ENCODE measurements around the gene PLA2G3.

The PLA2G3 gene

GRCh38 chr22:31088233-31088986 lies 51.9 kb downstream of the PLA2G3 start:
- Histone ChIP-seq H3K4me1 (ENCODE audit: control extremely low read depth in 1 of 4, control insufficient read depth in 4 of 4, insufficient read depth in 4 of 4, low read length in 3 of 4) (peaks cover 0 to 28% (median 20%) of the 10 kb centered on the region in 4 experiments), H3K27ac (ENCODE audit: insufficient read depth in 1 of 2, low read depth in 1 of 2, low read length in 2 of 2, poor library complexity in 1 of 2, severe bottlenecking in 2 of 2) (no peak overlapping the region), H3K36me3 (ENCODE audit: control insufficient read depth in 4 of 4, insufficient read depth in 4 of 4, low read length in 3 of 4) (peaks cover 0 to 33% (median 21%) of the 10 kb centered on the region in 4 experiments), H3K4me3 (ENCODE audit: control insufficient read depth in 1 of 7, extremely low read depth in 1 of 7, insufficient read depth in 4 of 7, low read depth in 2 of 7, low read length in 6 of 7) (no peak overlapping the region), H3K27me3 (replicated peaks in 2 of 5; ENCODE audit: control insufficient read depth in 4 of 5, insufficient read depth in 5 of 5, low read length in 4 of 5) (no peaks in the 10 kb centered on the region), H3K9me3 (ENCODE audit: control extremely low read depth in 1 of 5, control insufficient read depth in 4 of 5, insufficient read depth in 2 of 5, low read depth in 1 of 5, low read length in 4 of 5) (no peaks in the 10 kb centered on the region)
- 97% methylated on average over 23 of the region's 26 CpGs for WGBS (ENCODE audit: insufficient coverage)
- POLR2A ChIA-PET, result no interaction called here
- DNase-seq, result no peak
- CTCF ChIA-PET, result interaction anchor here (0.8 to 2.0 kb wide), 10 partner anchors 7 to 247 kb away, joined by 3 to 8 read pairs (median 4); no protein-coding TSS in a partner anchor

GRCh38 chr22:31087744-31088215 lies 52.5 kb downstream of the PLA2G3 start:
- H3K36me3 ChIP-seq (ENCODE audit: control insufficient read depth in 4 of 4, insufficient read depth in 4 of 4, low read length in 3 of 4), result peaks cover 0 to 33% (median 21%) of the 10 kb centered on the region in 4 experiments
- H3K9me3 ChIP-seq (ENCODE audit: control extremely low read depth in 1 of 5, control insufficient read depth in 4 of 5, insufficient read depth in 2 of 5, low read depth in 1 of 5, low read length in 4 of 5), result no peaks in the 10 kb centered on the region
- no peaks in the 10 kb centered on the region for H3K27me3 ChIP-seq (replicated peaks in 2 of 5; ENCODE audit: control insufficient read depth in 4 of 5, insufficient read depth in 5 of 5, low read length in 4 of 5)
- 97% methylated on average over 21 of the region's 21 CpGs for WGBS (ENCODE audit: insufficient coverage)
- H3K27ac ChIP-seq (ENCODE audit: insufficient read depth in 1 of 2, low read depth in 1 of 2, low read length in 2 of 2, poor library complexity in 1 of 2, severe bottlenecking in 2 of 2), result no peak overlapping the region
- ChIA-PET POLR2A (no interaction called here), CTCF (interaction anchor here (0.7 to 2.0 kb wide), 10 partner anchors 8 to 247 kb away, joined by 3 to 8 read pairs (median 4); no protein-coding TSS in a partner anchor)
- no peak for DNase-seq
- H3K4me1 ChIP-seq (ENCODE audit: control extremely low read depth in 1 of 4, control insufficient read depth in 4 of 4, insufficient read depth in 4 of 4, low read length in 3 of 4), result peaks cover 0 to 34% (median 27%) of the 10 kb centered on the region in 4 experiments
- H3K4me3 ChIP-seq (ENCODE audit: control insufficient read depth in 1 of 7, extremely low read depth in 1 of 7, insufficient read depth in 4 of 7, low read depth in 2 of 7, low read length in 6 of 7), result no peak overlapping the region

GRCh38 chr22:31086703-31087330 lies 53.5 kb downstream of the PLA2G3 start:
- POLR2A ChIA-PET, result no interaction called here
- Histone ChIP-seq H3K4me3 (ENCODE audit: control insufficient read depth in 1 of 7, extremely low read depth in 1 of 7, insufficient read depth in 4 of 7, low read depth in 2 of 7, low read length in 6 of 7) (no peak overlapping the region), H3K27ac (ENCODE audit: insufficient read depth in 1 of 2, low read depth in 1 of 2, low read length in 2 of 2, poor library complexity in 1 of 2, severe bottlenecking in 2 of 2) (no peak overlapping the region), H3K27me3 (replicated peaks in 2 of 5; ENCODE audit: control insufficient read depth in 4 of 5, insufficient read depth in 5 of 5, low read length in 4 of 5) (no peaks in the 10 kb centered on the region), H3K36me3 (ENCODE audit: control insufficient read depth in 4 of 4, insufficient read depth in 4 of 4, low read length in 3 of 4) (peaks cover 0 to 28% (median 18%) of the 10 kb centered on the region in 4 experiments), H3K9me3 (ENCODE audit: control extremely low read depth in 1 of 5, control insufficient read depth in 4 of 5, insufficient read depth in 2 of 5, low read depth in 1 of 5, low read length in 4 of 5) (no peaks in the 10 kb centered on the region), H3K4me1 (ENCODE audit: control extremely low read depth in 1 of 4, control insufficient read depth in 4 of 4, insufficient read depth in 4 of 4, low read length in 3 of 4) (peaks cover 0 to 42% (median 36%) of the 10 kb centered on the region in 4 experiments)
- CTCF ChIA-PET, result interaction anchor here (1.3 to 6.9 kb wide), 4 partner anchors 9 to 146 kb away, joined by 3 to 48 read pairs (median 8); no protein-coding TSS in a partner anchor
- 93% methylated on average over 3 of the region's 8 CpGs for WGBS (ENCODE audit: insufficient coverage)
- DNase-seq, result no peak

GRCh38 chr22:31085928-31086327 lies 54.4 kb downstream of the PLA2G3 start:
- no peak overlapping the region for H3K27ac ChIP-seq (ENCODE audit: insufficient read depth in 1 of 2, low read depth in 1 of 2, low read length in 2 of 2, poor library complexity in 1 of 2, severe bottlenecking in 2 of 2)
- ChIA-PET CTCF (interaction anchor here (0.9 to 6.9 kb wide), 7 partner anchors 31 to 144 kb away, joined by 3 to 48 read pairs (median 3); no protein-coding TSS in a partner anchor), POLR2A (interaction anchor here (1.2 kb wide), 1 partner anchor 117 kb away, joined by 3 read pairs; the partner anchor contains the start of genes MORC2 and TUG1)
- DNase-seq, result no peak
- H3K27me3 ChIP-seq (replicated peaks in 2 of 5; ENCODE audit: control insufficient read depth in 4 of 5, insufficient read depth in 5 of 5, low read length in 4 of 5), result no peaks in the 10 kb centered on the region
- 100% methylated on average over 2 of the region's 3 CpGs for WGBS (ENCODE audit: insufficient coverage)
- peak overlapping the region in 2 of 7 experiments; percentile 14 to 75 for H3K4me3 ChIP-seq (ENCODE audit: control insufficient read depth in 1 of 7, extremely low read depth in 1 of 7, insufficient read depth in 4 of 7, low read depth in 2 of 7, low read length in 6 of 7)
- peaks cover 0 to 49% (median 42%) of the 10 kb centered on the region in 4 experiments for H3K4me1 ChIP-seq (ENCODE audit: control extremely low read depth in 1 of 4, control insufficient read depth in 4 of 4, insufficient read depth in 4 of 4, low read length in 3 of 4)
- H3K9me3 ChIP-seq (ENCODE audit: control extremely low read depth in 1 of 5, control insufficient read depth in 4 of 5, insufficient read depth in 2 of 5, low read depth in 1 of 5, low read length in 4 of 5), result no peaks in the 10 kb centered on the region
- H3K36me3 ChIP-seq (ENCODE audit: control insufficient read depth in 4 of 4, insufficient read depth in 4 of 4, low read length in 3 of 4), result peaks cover 0 to 23% (median 12%) of the 10 kb centered on the region in 4 experiments

GRCh38 chr22:31085493-31085824 lies 54.8 kb downstream of the PLA2G3 start:
- no peaks in the 10 kb centered on the region for H3K9me3 ChIP-seq (ENCODE audit: control extremely low read depth in 1 of 5, control insufficient read depth in 4 of 5, insufficient read depth in 2 of 5, low read depth in 1 of 5, low read length in 4 of 5)
- ChIA-PET POLR2A (interaction anchor here (1.2 kb wide), 1 partner anchor 117 kb away, joined by 3 read pairs; the partner anchor contains the start of genes MORC2 and TUG1), CTCF (interaction anchor here (0.7 to 6.9 kb wide), 11 partner anchors 8 to 144 kb away, joined by 3 to 48 read pairs (median 3); no protein-coding TSS in a partner anchor)
- no peaks in the 10 kb centered on the region for H3K27me3 ChIP-seq (replicated peaks in 2 of 5; ENCODE audit: control insufficient read depth in 4 of 5, insufficient read depth in 5 of 5, low read length in 4 of 5)
- DNase-seq, result no peak
- WGBS (ENCODE audit: insufficient coverage), result 67% methylated on average over 1 of the region's 13 CpGs
- H3K4me1 ChIP-seq (ENCODE audit: control extremely low read depth in 1 of 4, control insufficient read depth in 4 of 4, insufficient read depth in 4 of 4, low read length in 3 of 4), result peaks cover 0 to 51% (median 45%) of the 10 kb centered on the region in 4 experiments
- H3K27ac ChIP-seq (ENCODE audit: insufficient read depth in 1 of 2, low read depth in 1 of 2, low read length in 2 of 2, poor library complexity in 1 of 2, severe bottlenecking in 2 of 2), result peak overlapping the region in 1 of 2 experiments; percentile 85
- peak overlapping the region; percentile 64 to 92 (median 78) for H3K4me3 ChIP-seq (ENCODE audit: control insufficient read depth in 1 of 7, extremely low read depth in 1 of 7, insufficient read depth in 4 of 7, low read depth in 2 of 7, low read length in 6 of 7)
- peaks cover 0 to 19% (median 10%) of the 10 kb centered on the region in 4 experiments for H3K36me3 ChIP-seq (ENCODE audit: control insufficient read depth in 4 of 4, insufficient read depth in 4 of 4, low read length in 3 of 4)

- DNase-seq, result peak; percentile 77 to 88 (median 85)
- Histone ChIP-seq H3K27ac (ENCODE audit: insufficient read depth in 1 of 2, low read depth in 1 of 2, low read length in 2 of 2, poor library complexity in 1 of 2, severe bottlenecking in 2 of 2) (peak overlapping the region; percentile 50 to 85), H3K9me3 (ENCODE audit: control extremely low read depth in 1 of 5, control insufficient read depth in 4 of 5, insufficient read depth in 2 of 5, low read depth in 1 of 5, low read length in 4 of 5) (no peaks in the 10 kb centered on the region), H3K4me3 (ENCODE audit: control insufficient read depth in 1 of 7, extremely low read depth in 1 of 7, insufficient read depth in 4 of 7, low read depth in 2 of 7, low read length in 6 of 7) (peak overlapping the region; percentile 64 to 92 (median 78)), H3K36me3 (ENCODE audit: control insufficient read depth in 4 of 4, insufficient read depth in 4 of 4, low read length in 3 of 4) (peaks cover 0 to 17% (median 9%) of the 10 kb centered on the region in 4 experiments), H3K27me3 (replicated peaks in 2 of 5; ENCODE audit: control insufficient read depth in 4 of 5, insufficient read depth in 5 of 5, low read length in 4 of 5) (no peaks in the 10 kb centered on the region), H3K4me1 (ENCODE audit: control extremely low read depth in 1 of 4, control insufficient read depth in 4 of 4, insufficient read depth in 4 of 4, low read length in 3 of 4) (peaks cover 2 to 53% (median 47%) of the 10 kb centered on the region in 4 experiments)
- 0% methylated on average over 52 of the region's 69 CpGs for WGBS (ENCODE audit: insufficient coverage)
- ChIA-PET POLR2A (interaction anchor here (1.2 kb wide), 1 partner anchor 116 kb away, joined by 3 read pairs; the partner anchor contains the start of genes MORC2 and TUG1), CTCF (interaction anchor here (0.7 to 6.9 kb wide), 17 partner anchors 7 to 148 kb away, joined by 3 to 48 read pairs (median 3); partner anchors contain the start of genes MORC2 and TUG1)
These were observed 55.4 kb downstream of the PLA2G3 start for GRCh38 chr22:31084811-31085492.
